ENCODE data around the gene FLYWCH1.
"Not testable (repeated sequence)": the region's sequence is repeated elsewhere in the genome, so short reads cannot be mapped to it uniquely, and the experiment has no call there.

The FLYWCH1 gene

DNA sequence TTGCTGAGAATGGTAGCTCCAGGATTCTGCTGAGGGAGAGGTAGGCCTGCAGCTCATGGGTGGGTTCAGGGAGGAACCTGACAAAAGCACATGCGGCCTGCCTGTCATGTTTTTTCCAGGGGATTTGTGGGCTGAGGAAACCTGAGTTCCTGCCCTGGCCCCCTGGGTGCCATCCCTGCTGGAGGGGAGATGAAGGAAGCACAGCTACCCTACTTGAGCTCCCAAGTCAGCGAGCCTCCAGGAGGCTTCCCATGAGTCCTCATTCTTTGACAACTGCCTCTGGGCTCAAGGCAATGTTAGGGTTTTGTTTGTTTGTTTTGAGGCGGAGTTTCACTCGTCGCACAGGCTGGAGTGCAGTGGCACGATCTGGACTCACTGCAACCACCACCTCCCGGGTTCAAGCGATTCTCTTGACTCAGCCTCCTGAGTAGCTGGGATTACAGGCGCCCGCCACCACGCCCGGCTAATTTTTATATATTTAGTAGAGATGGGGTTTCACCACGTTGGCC is 12.1 kb upstream of the FLYWCH1 start:
- no peak for DNase-seq (ENCODE audit: low read depth in 2 of 2)

DNA sequence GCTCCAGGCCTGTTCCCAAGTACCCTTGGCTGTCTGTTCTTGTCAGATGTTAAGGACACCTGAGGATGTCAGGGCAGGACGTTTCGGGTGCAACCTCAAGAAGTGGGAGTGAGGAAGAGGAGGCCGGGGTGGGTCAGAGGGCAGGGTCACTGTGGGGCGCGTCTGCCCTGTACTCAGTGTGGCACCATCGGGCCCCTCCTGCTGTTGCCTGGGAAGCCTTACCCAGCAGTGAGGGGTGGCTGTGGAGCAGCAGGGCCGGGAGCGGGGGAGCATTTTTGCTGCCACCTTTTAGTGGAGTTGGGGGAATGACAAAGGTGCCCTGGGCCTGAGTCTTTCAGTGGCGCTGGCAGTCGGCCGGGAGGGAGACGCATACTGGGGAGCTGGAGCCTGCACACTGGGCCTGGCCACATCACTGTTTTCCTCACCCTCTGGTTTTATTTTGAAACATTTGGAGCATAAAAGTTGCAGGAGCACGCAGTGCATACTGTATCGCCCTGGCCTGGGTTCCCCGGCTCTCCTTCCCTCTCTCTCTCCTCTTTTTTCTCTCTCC is 11.1 kb upstream of the FLYWCH1 start:
- no peak for DNase-seq (ENCODE audit: low read depth in 2 of 2)

DNA sequence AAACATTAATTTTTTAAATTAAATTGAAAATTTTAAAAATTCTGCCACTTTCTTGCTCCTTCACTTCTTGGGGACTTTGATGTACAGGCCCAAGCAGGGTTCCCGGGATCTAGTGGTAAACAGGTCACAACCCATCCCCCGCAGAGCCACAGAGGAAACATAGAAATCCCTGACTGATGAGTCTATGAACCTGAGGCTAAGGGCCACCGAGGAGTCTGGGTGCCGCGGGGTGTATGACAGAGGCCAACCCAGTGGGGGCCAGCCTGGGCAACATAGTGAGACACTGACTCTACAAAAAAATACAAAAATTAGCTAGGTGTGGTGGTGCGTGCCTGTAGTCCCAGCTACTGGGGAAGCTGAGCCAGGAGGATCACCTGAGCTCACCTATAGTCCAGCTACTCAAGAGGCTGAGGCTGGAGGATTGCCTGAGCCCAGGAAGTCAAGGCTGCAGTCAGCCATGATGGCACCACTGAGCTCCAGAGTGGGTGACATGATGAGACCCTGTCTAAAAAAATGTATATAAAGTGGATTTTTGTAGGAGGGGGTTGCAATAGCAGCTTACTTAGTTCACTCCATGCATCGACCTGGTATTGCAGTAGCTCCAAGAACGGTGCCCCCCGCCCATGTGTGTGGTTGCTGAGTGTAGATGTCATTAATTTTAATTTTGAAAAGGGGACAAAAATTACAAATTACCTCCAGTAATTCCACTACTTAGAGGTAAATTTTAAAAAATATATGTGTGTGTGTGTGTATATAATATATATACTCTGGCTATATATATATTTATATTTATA is 9.2 kb upstream of the FLYWCH1 start:
- DNase-seq (ENCODE audit: low read depth in 2 of 2): no peak

DNA sequence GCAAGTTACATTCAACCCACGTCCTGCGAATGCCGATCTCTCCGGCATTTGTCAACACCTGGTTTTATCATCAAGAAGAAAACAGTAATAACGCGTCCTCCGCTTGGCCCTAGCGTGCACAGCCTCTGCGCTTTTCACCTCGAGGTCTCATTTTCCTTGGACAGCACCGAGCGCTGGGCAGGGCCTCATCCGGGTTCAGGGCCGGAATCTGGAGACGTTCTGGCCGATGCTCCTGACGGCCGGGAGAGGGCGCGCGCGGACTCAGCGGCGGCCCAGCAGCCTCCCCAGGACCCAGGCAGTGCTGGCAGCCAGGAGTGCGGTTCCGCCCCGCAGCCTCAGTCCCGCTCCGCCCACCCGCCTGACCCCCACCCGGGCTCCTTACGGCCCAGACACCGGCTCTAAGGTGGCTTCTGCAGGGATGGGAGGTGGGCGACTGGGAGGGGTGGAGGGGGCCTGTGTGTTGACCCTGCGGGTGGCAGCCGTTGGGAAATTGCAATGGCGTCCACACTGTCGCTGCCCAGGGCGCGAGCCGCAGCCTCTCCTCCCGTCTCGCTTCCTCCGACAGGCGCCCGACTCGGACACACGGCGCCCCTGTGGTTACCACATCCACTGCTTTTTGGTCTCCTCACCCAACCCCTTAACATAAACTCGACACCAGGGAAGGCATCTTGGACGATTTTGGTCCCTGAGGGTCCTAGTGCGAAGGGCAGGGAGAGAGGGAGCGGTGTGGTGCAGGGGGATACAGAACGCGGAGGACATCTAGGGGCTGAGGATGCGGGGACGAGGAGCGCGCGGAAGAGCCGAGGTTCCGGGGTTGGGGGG is 7.4 kb upstream of the FLYWCH1 start:
- DNase-seq (ENCODE audit: low read depth in 2 of 2): peak; percentile 62 to 71

DNA sequence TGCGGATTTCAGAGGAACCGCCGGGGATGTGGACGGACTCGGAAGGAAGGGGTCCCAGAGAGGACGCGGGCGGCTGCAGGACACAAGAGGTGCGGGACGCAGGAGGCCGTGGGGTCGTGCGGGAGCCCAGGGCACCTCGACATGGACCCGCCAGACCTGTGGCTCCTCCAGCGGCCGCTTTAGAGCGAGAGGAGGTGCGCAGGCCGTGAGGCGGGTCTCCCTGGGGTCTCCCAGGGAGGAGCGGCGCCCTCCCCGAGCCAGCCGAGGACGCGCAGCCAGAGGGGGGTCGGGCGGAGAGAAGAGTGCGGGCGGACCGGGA is 6.8 kb upstream of the FLYWCH1 start:
- no peak for DNase-seq (ENCODE audit: low read depth in 2 of 2)

DNA sequence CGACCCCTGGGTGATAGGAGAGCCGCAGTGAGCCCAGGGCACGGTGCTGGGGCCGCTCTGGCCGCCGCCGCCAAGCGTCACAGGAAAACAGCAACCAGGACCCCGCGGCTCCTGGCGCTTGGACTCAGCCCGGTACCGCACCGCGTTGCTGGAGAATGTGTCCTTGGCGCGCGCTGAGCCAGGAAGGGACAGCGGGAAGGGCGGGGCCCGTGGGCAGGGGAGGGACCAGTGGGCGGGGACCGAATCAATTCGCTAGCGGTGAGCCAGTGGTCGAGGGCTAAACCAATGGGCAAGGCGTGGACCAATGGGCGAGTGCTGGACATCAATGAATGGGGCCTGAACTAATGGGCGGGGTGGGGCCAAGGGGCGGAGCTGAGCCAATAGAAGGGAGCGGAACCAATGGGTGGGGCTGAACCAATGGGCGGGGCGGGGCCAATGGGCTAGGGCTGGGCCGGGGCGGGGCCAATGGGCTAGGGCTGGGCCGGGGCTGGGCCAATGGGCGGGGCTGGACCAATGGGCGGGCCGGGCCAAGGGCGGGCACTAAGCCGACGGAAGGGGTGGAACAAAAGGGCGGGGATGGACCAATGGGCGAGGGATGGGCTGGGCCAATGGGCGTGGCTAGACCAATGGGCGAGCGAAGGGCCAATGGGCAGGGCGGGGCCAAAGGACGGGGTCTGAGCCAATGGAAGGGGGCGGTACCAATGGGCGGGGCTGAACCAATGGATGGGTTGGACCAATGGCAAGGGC is 6.3 kb upstream of the FLYWCH1 start:
- peak; percentile 98 to 99 for DNase-seq (ENCODE audit: low read depth in 2 of 2)

DNA sequence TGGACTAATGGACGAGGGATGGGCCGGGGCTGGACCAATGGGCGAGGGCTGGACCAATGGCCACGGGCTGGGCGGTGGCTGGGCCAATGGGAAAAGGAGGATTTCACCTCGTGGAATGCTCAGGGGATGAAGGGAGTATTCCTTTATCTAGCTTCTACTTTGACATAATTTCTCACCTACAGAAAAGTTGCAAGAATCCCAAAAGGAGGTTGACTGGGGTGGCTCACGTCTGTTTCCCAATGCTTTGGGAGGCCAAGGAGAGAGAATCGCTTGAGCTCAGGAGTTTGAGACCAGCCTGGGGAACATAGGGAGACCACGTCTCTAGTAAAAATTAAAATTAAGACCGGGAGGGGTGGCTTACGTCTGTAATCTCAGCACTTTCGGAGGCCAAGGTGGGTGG is 5.7 kb upstream of the FLYWCH1 start:
- no peak for DNase-seq (ENCODE audit: low read depth in 2 of 2)

DNA sequence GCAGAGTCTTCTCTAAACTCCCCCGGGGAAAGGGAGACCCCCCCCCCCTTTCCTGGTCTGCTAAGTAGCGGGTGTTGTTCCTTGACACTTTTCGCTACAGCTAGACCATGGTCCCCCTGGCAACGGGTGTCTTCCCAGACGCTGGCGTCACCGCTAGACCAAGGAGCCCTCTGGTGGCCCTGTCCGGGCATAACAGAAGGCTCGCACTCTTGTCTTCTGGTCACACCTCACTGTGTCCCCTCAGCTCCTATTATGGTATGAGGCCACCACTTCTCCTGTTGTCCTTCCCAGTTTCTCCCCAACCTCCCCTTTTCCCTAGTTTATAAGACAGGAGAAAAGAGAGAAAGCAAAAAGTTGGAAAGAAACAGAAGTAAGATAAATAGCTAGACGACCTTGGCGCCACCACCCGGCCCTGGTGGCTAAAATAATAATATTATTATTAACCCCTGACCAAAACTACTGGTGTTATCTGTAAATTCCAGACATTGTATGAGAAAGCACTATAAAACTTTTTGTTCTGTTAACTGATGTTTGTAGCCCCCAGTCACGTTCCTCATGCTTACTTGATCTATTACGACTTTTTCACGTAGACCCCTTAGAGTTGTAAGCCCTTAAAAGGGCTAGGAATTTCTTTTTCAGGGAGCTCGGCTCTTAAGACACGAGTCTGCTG is 4.5 kb upstream of the FLYWCH1 start:
- not testable (repeated sequence) for DNase-seq (ENCODE audit: low read depth in 2 of 2)

DNA sequence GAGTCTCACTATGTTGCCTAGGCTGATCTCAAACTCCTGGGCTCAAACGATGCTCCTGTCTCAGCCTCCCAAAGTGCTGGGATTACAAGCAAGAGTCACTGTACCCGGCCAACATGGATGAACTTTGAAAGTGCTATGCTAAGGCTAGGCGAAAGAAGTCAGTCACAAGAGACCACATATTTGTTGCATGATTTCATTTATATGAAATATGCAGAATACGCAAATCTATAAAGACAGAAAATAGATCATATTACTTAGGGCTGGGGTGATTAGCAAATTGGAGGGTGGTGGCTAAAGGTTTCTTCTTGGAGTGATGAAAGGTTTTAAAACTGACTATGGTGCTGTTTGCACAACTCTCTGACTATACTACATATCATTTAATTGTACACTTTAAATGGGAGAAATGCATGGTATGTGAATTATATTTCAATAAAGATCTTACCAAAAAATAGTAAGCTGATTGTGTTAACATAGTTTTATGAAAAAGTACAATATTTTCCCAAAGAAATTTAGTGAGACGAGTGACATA is 1.2 kb upstream of the FLYWCH1 start:
- no peak for DNase-seq (ENCODE audit: low read depth in 2 of 2)

DNA sequence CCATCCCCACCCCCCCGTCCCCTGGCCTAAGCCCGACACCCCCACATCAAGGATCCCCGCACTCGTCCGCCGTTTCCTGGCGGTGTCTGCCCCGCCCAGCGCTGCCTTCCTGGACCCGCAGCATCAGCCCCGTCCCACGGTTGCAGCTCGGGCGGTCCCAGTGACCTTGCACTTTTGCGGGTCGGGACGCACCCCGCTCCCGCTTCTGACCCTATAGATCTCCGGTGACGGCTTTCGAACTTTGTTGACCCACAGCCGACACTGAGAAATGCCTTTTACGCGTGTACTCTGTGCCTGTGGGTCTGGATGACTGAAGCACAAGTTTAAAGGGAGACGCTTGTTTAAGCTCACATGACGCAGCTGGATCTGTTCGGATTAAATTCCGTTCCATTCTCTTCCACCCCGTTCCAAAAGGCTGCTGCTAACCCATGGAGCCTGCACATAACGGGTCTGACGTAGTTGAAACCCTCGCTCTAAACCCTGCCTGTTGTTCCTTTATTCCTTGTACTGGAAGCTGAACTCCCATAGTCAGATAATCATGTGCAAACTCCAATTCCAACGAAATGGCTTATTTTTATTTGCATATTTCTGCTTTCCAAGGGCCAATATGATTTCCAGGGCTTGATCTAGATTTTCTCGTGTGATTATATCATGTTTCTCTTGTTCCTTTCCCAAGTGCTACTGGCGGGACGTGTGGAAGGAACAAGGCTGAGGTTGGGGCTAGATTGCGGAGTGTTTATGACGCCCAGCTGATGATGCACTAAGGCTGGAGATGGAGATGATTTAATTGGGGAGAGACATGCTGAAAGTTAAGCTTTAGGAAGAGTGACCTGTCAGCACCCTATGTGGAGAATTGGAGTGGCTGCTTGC is 834 bp downstream of the FLYWCH1 start:
- no peak for DNase-seq (ENCODE audit: low read depth in 2 of 2)

DNA sequence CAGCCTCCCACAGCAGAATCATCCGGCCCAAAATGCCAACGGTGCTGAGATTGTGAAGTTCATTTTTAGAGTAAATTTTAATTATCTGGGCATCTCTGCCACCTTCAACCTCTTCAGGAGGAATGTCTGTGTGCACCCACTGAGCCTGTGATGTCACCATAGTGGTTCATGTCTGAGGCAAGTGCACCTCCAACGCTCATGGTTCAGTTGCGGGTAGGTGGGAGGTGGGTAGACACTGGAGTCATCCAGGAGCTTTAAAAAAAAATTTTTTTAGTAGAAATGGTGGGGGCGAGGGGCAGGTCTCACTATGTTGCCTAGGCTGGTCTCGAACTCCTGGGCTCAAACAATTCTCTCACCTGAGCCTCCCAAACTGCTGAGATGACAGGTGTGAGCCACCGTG is 1.9 kb downstream of the FLYWCH1 start:
- DNase-seq (ENCODE audit: low read depth in 2 of 2): no peak

DNA sequence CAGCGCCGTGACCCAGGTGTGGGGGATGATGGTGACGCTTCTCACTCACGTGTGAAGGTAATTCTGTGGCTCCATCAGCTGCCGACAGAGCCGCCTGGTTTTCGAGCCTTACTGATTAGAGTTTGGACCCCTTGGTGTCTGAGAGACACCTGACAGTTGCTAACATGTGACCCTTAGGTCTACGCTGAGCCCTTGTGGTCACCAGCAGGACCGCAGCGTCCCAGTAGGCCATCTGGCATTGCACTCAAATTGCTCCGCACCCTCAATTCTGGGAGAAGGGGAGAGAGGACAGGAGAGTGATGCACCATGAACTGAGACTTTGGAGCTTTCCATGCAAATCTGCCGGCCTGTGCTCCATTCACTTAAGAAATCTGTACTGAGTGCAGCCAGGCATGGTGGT is 2.5 kb downstream of the FLYWCH1 start:
- no peak for DNase-seq (ENCODE audit: low read depth in 2 of 2)

DNA sequence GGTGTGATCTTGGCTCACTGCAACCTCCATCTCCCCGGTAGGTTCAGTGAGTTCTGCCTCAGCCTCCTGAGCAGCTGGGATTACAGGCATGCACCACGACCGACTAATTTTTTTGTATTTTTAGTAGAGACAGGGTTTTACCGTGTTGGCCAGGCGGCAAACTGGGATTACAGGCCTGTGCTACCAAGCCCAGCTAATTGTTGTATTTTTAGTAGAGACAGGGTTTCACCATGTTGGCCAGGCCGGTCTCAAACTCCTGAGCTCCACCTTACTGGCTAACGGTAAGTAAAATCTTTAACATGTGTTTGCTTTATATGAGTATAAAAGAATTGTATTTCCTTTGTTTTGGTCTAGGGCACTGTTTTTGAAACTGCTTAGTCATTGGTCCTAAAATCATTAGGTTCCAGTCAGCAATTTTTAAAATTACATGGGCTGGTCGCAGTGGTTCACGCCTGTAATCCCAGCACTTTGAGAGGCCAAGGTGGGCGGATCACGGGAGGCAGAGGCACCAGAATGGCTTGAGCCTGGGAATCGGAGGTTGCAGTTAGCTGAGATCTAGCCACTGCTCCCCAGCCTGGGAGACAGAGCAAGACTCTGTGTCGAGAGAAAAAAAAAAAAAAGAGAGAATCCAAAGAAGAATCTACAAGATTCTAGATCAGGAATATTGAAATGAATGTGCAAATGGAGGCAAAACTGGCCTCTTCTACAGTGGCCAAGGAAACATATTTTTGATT is 3.6 kb downstream of the FLYWCH1 start:
- no peak for DNase-seq (ENCODE audit: low read depth in 2 of 2)

DNA sequence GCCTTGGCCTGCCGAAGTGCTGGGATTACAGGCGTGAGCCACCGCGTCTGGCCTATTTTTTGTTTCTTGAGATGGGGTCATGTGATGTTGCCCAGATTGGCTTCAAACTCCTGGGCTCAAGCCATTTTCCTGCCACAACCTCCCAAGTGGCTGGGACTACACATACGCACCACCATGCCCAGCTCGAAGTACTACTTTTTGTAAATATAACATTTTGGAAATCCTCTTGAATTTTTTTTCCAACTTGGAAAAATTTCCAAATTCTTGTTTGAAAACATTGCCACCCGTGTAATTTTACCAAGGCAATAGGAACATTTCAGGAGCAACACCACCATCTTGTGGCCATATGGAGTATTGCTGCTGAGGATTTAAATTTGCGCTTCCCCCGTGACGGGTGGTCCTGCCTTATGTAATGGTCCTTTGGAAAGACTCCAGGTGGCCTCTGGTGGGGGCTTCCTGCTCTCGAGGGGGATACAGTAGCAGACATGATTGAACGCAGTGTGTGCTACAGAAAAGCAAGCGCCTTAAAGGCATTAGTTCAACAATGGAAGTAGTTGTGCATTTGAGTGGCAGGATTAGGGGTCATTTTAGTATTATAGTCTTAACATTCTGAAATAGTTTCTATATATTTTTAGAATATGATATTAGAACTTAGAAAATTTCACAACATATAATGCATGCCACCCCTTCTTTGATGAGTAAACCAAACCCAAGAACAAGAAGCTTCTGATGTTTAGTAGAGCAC is 8.0 kb downstream of the FLYWCH1 start:
- peak in 1 of 2 donors; percentile 35 for DNase-seq (ENCODE audit: low read depth in 2 of 2)

DNA sequence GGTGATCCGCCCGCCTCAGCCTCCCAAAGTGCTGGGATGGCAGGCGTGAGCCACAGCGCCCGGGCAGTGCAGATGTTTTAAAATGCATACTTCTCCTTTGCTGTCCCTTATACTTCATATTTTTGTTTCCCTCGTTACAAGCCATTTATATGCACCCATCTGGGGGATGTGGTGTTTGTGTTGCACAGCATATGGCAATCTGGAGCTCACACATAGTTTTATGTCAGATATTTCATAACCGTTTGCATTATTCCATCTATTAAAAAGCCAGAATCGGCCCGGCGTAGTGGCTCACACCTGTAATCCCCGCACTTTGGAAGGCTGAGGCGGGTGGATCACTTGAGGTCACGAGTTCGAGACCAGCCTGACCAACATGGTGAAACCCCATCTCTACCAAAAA is 11.8 kb downstream of the FLYWCH1 start:
- DNase-seq (ENCODE audit: low read depth in 2 of 2): no peak

DNA sequence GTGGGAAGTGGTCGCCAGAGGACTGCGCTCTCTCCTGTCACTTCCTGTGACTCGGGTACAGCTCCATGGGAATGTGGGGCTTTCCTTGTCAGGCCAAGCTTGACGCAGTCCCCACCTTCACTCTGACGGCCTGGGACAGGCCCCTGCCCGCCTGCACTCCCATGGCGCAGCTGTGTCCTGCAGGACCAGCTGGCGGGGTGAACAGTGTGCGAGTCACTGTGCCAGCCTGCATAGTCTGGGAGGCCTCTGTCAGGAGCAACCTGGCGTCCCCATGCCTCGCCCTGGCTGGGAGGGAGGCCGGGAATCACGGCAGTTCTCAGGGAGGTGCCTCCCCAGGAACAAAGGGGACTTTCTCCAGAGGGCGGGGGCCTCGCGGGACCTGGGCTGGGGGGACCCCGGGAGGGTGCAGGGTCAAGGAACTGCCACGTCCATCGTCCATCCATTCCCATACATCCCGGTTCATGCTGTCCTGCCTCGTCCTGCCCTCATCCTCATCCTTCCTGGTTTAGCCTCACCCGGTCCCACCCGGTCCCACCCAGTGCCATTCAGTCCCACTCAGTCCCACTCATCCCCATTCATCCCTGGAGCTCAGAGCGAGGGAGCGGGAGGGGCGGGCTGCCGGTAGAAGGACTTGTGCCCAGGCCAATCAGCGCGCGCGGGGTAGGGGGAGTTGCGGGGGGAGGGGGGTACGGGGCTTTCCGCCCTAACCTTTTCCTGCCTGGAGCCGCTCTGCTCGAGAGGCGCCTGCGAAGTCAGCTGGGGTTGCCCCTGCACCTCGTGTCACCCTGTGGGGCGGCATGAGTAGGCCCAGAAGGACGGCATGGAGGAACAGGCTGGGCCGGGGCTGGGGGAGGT is 13.4 kb downstream of the FLYWCH1 start:
- DNase-seq (ENCODE audit: low read depth in 2 of 2): no peak

DNA sequence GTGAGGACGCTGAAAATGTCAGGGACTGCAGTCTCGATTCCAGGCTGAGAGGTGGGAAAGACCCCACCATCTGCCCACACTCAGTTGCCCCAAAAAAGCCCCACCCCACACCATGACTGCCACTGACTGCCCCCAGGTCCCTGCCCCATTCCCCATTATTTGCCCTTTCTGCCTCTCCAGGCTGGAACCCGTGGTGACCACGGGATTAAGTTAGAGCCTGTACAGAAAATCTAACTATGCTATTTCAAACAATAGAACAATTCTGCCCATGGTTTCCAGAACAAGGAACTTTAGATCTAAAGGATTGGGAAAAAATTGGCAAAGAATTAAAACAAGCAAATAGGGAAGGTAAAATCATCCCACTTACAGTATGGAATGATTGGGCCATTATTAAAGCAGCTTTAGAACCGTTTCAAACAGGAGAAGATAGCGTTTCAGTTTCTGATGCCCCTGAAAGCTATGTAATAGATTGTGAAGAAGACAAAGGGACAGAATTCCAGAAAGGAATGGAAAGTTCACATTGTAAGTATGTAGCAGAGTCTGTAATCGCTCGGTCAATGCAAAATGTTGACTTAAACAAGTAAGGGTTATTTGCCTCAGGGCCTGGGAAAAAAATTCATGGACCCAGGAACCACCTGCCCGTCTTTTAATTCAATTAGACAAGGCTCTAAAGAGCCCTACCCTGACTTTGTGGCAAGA is 14.4 kb downstream of the FLYWCH1 start:
- no peak for DNase-seq (ENCODE audit: low read depth in 2 of 2)

All from stimulated activated CD4-positive, alpha-beta T cell treated with anti-CD3 and anti-CD28 coated beads, Interleukin-15, amount 100 ng/mL, for 48 hours (primary cell).